H1 (cell line): ENCODE data around the gene TRPT1. TPM values are rescaled to one million over a fixed set of nuclear protein-coding genes. Genes with fewer than 3 reads are reported as not detected.

Source experiments
- CTCF ChIA-PET: fragments of 300-600 bp; sonication (Branson Sonifier 250); formaldehyde crosslinking; loops from one replicate; lab custom pipeline; 2021; ENCODE audit not compliant: partially characterized antibody; lab: Charles Lee
- POLR2A ChIA-PET: fragments of 300-600 bp; sonication (Branson Sonifier 250); formaldehyde crosslinking; loops from one replicate; lab custom pipeline; 2021; ENCODE audit warnings: inconsistent platforms; ENCODE audit not compliant: partially characterized antibody; lab: Charles Lee
- DNase-seq, 2 experiments: peaks; one replicate each; pipeline versions ENCODE4 v3.0.0 to v3.0.0-alpha.2; 2010 to 2022; ENCODE audit warnings: low spot score in 2 of 2, low read depth in 1 of 2, mixed read lengths in 1 of 2
- FAIRE-seq: peaks from 2 replicates; lab custom pipeline; 2011; peaks lifted over from hg19 to GRCh38; lab: Jason Lieb, UNC
- H2AFZ ChIP-seq: 2 replicates; pipeline ENCODE4 v1.8.1; 2012; ENCODE audit warnings: low read length, inconsistent platforms
- H2AK5ac ChIP-seq: 2 replicates; pipeline ENCODE4 v1.6.1; 2013; ENCODE audit warnings: low read depth, low read length
- H2BK120ac ChIP-seq: replicated peaks from 2 replicates; pipeline ENCODE3; 2013; ENCODE audit warnings: low read depth, low read length, inconsistent platforms
- H2BK12ac ChIP-seq: 2 replicates; pipeline ENCODE4 v1.6.1; 2013; ENCODE audit warnings: low read depth, low read length
- H2BK15ac ChIP-seq: 2 replicates; pipeline ENCODE4 v1.6.1; 2013; ENCODE audit warnings: low read length
- H2BK20ac ChIP-seq: 2 replicates; pipeline ENCODE4 v1.6.1; 2013; ENCODE audit warnings: low read length
- H2BK5ac ChIP-seq: 2 replicates; pipeline ENCODE4 v1.6.1; 2013; ENCODE audit warnings: low read depth, low read length
- H3K14ac ChIP-seq: 2 replicates; pipeline ENCODE4 v1.6.1; 2013; ENCODE audit warnings: inconsistent platforms; ENCODE audit not compliant: insufficient read length
- H3K18ac ChIP-seq: 2 replicates; pipeline ENCODE4 v1.6.1; 2013; ENCODE audit warnings: low read length; ENCODE audit errors: extremely low read depth
- H3K23ac ChIP-seq: 2 replicates; pipeline ENCODE4 v1.6.1; 2013; ENCODE audit warnings: inconsistent platforms; ENCODE audit not compliant: insufficient read length
- H3K23me2 ChIP-seq: 2 replicates; pipeline ENCODE4 v1.6.1; 2013; ENCODE audit warnings: low read depth, low read length
- H3K27ac ChIP-seq: 2 replicates; pipeline ENCODE4 v1.6.1; 2011; ENCODE audit warnings: low read depth, low read length, inconsistent platforms
- H3K27me3 ChIP-seq, 4 experiments: replicated peaks in 1 of 4; 1 replicate in 1 of 4; 2 replicates in 3 of 4; pipeline versions ENCODE4 v1.6.1 to v1.8.1; 2011 to 2013; ENCODE audit warnings: low read length in 3 of 4, mild to moderate bottlenecking in 3 of 4, inconsistent platforms in 2 of 4, mixed read lengths in 2 of 4, moderate library complexity in 1 of 4; ENCODE audit not compliant: control insufficient read depth in 3 of 4, insufficient read depth in 3 of 4; ENCODE audit errors: extremely low read depth in 1 of 4
- H3K36me3 ChIP-seq, 4 experiments: 2 replicates each; pipeline versions ENCODE4 v1.6.1 to v1.8.1; 2011 to 2013; ENCODE audit warnings: mild to moderate bottlenecking in 4 of 4, low read length in 3 of 4, moderate library complexity in 2 of 4, control low read depth in 1 of 4, inconsistent platforms in 1 of 4; ENCODE audit not compliant: insufficient read depth in 4 of 4, control insufficient read depth in 2 of 4
- H3K4ac ChIP-seq: replicated peaks from 2 replicates; pipeline ENCODE3; 2013; ENCODE audit warnings: low read length, low read depth, mixed read lengths, inconsistent platforms; ENCODE audit not compliant: insufficient read length
- H3K4me1 ChIP-seq, 4 experiments: replicated peaks in 1 of 4; 1 replicate in 1 of 4; 2 replicates in 3 of 4; pipeline versions ENCODE4 v1.6.1 to v1.8.1; 2011 to 2013; ENCODE audit warnings: low read length in 3 of 4, inconsistent platforms in 2 of 4, mixed read lengths in 1 of 4; ENCODE audit not compliant: insufficient read depth in 4 of 4, control insufficient read depth in 3 of 4
- H3K4me2 ChIP-seq, 2 experiments: 2 replicates each; pipeline versions ENCODE4 v1.6.1 to v1.8.1; 2011 to 2013; ENCODE audit warnings: low read depth in 2 of 2, low read length in 2 of 2, control low read depth in 1 of 2, inconsistent platforms in 1 of 2, mild to moderate bottlenecking in 1 of 2; ENCODE audit not compliant: insufficient read depth in 1 of 2
- H3K4me3 ChIP-seq, 4 experiments: fragments of 200-600, 300-600 bp in 1 of 4; sonication (generic), shearing (Covaris generic), sonication (Bioruptor Twin) in 1 of 4; 2 replicates each; pipeline versions ENCODE4 v1.5.1 to v1.8.1; 2011 to 2016; ENCODE audit warnings: low read length in 4 of 4, low read depth in 3 of 4, control low read depth in 2 of 4, inconsistent platforms in 2 of 4, mild to moderate bottlenecking in 2 of 4, mixed read lengths in 1 of 4, moderate library complexity in 1 of 4; ENCODE audit not compliant: insufficient read depth in 2 of 4; ENCODE audit errors: extremely low read depth in 1 of 4
- H3K56ac ChIP-seq: replicated peaks from 2 replicates; pipeline ENCODE3; 2013; ENCODE audit warnings: low read depth, mild to moderate bottlenecking, mixed read lengths, low read length, inconsistent platforms; ENCODE audit not compliant: insufficient read length
- H3K79me1 ChIP-seq: 2 replicates; pipeline ENCODE4 v1.6.1; 2013; ENCODE audit warnings: low read depth, low read length, control low read depth
- H3K79me2 ChIP-seq, 2 experiments: 2 replicates each; pipeline versions ENCODE4 v1.6.1 to v1.8.1; 2012 to 2013; ENCODE audit warnings: low read length in 2 of 2, mild to moderate bottlenecking in 2 of 2, inconsistent platforms in 1 of 2; ENCODE audit not compliant: insufficient read depth in 2 of 2, control insufficient read depth in 1 of 2
- H3K9ac ChIP-seq, 4 experiments: replicated peaks in 1 of 4; 1 replicate in 1 of 4; 2 replicates in 3 of 4; pipeline versions ENCODE4 v1.6.1 to v1.8.1; 2011 to 2013; ENCODE audit warnings: low read depth in 3 of 4, low read length in 3 of 4, control low read depth in 2 of 4, mild to moderate bottlenecking in 2 of 4, moderate library complexity in 2 of 4, inconsistent platforms in 1 of 4; ENCODE audit errors: extremely low read depth in 1 of 4
- H3K9me3 ChIP-seq, 2 experiments: 2 replicates each; pipeline versions ENCODE4 v1.6.1 to v1.8.1; 2012 to 2013; ENCODE audit warnings: mild to moderate bottlenecking in 2 of 2, moderate library complexity in 2 of 2, control low read depth in 1 of 2, inconsistent platforms in 1 of 2, low read depth in 1 of 2, low read length in 1 of 2, mixed read lengths in 1 of 2; ENCODE audit not compliant: insufficient read depth in 2 of 2
- H4K20me1 ChIP-seq, 2 experiments: replicated peaks in 1 of 2; 2 replicates each; pipeline versions ENCODE3 to v1.8.1; 2011 to 2013; ENCODE audit warnings: inconsistent platforms in 2 of 2, low read length in 2 of 2, mild to moderate bottlenecking in 1 of 2; ENCODE audit not compliant: insufficient read depth in 2 of 2, control insufficient read depth in 1 of 2
- H4K5ac ChIP-seq: 2 replicates; pipeline ENCODE4 v1.6.1; 2013; ENCODE audit warnings: low read length, low read depth, mixed read lengths, inconsistent platforms; ENCODE audit not compliant: insufficient read length
- H4K8ac ChIP-seq: 2 replicates; pipeline ENCODE4 v1.8.0; 2013; ENCODE audit warnings: mild to moderate bottlenecking, moderate library complexity, low read length, inconsistent platforms; ENCODE audit not compliant: insufficient read depth; ENCODE audit errors: extremely low read depth
- H4K91ac ChIP-seq: replicated peaks from 2 replicates; pipeline ENCODE3; 2013; ENCODE audit warnings: low read length, mixed read lengths, inconsistent platforms; ENCODE audit not compliant: insufficient read length
- KDM4A ChIP-seq: IDR thresholded peaks from one replicate; pipeline ENCODE4 v1.7.1; 2012; ENCODE audit warnings: low read depth, mild to moderate bottlenecking, moderate library complexity, low read length, inconsistent platforms; ENCODE audit not compliant: severe bottlenecking
- MAFK ChIP-seq: IDR thresholded peaks from 2 replicates; pipeline ENCODE4 v1.6.1; 2012; ENCODE audit warnings: low read depth, mild to moderate bottlenecking, improper control_type of control experiment, low read length
- POLR2AphosphoS5 ChIP-seq: IDR thresholded peaks from 2 replicates; pipeline ENCODE4 v1.6.1; 2011; ENCODE audit warnings: low read depth, low read length
- RBBP5 ChIP-seq: IDR thresholded peaks from 2 replicates; pipeline ENCODE4 v1.7.1; 2012; ENCODE audit warnings: low read depth, mild to moderate bottlenecking, inconsistent platforms, low read length, moderate library complexity, borderline replicate concordance
- RNF2 ChIP-seq: fragments of 200-900, 300-1000 bp; sonication (generic); IDR thresholded peaks from 2 replicates; pipeline ENCODE4 v1.7.1; 2016; ENCODE audit warnings: borderline replicate concordance, low read depth, mild to moderate bottlenecking, antibody characterized with exemption, low read length; ENCODE audit not compliant: poor library complexity, severe bottlenecking; ENCODE audit errors: missing control alignments
- WGBS, 2 experiments: shearing (Covaris generic) in 1 of 2; methylation state at CpG; one replicate each; pipeline versions ENCODE4 v1.1.6 to v1.1.7; 2013 to 2015; ENCODE audit warnings: low lambda C conversion rate in 2 of 2, mixed read lengths in 2 of 2, inconsistent platforms in 1 of 2, low coverage in 1 of 2, missing lambda C conversion rate in 1 of 2; ENCODE audit not compliant: insufficient replicate concordance in 2 of 2, insufficient coverage in 1 of 2, insufficient read length in 1 of 2; ENCODE audit errors: extremely low coverage in 1 of 2, missing lambda C conversion rate in 1 of 2; 5-methylcytosine and 5-hydroxymethylcytosine counted together
- polyA plus RNA-seq, 7 experiments: library from polyadenylated mRNA; depleted of rRNA in 3 of 7; stranded (reverse) in 5 of 7; unstranded in 2 of 7; fragments of >200 nt in 5 of 7; fragments of 200-250 nt in 2 of 7; gene quantifications; 1 replicate in 5 of 7; 2 replicates in 1 of 7; 4 replicates in 1 of 7; pipeline versions ENCODE4 v1.2.1 to v1.2.3, GENCODE V29; 2011 to 2013; ENCODE audit warnings: missing spikeins in 2 of 7, mixed read lengths in 2 of 7
- total RNA-seq: library from RNA; stranded (reverse); fragmentation: NEBNext Ultra II Directional; extraction: Animal tissue kit (Norgen Biotek cat#: 25700); gene quantifications from 2 replicates; pipeline ENCODE4 v1.2.1, GENCODE V29; 2021

TRPT1 gene
- total and polyA plus RNA-seq, 2 of the 8 experiments (the other 6 are each of a cell fraction or from before 2014, with no cell fraction given), result 34.5 to 74.6 TPM

- FAIRE-seq, result no peak
Observed at GRCh38 chr11:64223001-64223651, 2.9 kb downstream of the TRPT1 start.

More at GRCh38 chr11:64223001-64223651, 2.9 kb downstream of the TRPT1 start:
- 92% methylated on average over 24 of the region's 24 CpGs; no CpG with 5 or more reads in 1 of the 2 experiments for WGBS, 2 experiments
- ChIA-PET POLR2A (interaction anchor here (1.7 to 14.1 kb wide), 8 partner anchors 11 to 48 kb away, joined by 6 to 253 read pairs (median 28); partner anchors contain the start of genes FERMT3, FKBP2, PLCB3 and PPP1R14B), CTCF (interaction anchor here (0.9 to 6.5 kb wide), 9 partner anchors 10 to 433 kb away, joined by 3 to 64 read pairs (median 5); partner anchors contain the start of genes FERMT3 and PLCB3)
- TF ChIP-seq POLR2AphosphoS5 (no peak), MAFK (no peak), RNF2 (no peak), KDM4A (no peak), RBBP5 (no peak)
- H4K8ac ChIP-seq, result no peak overlapping the region
- H2AFZ ChIP-seq, result no peak overlapping the region
- H3K18ac ChIP-seq, result no peak overlapping the region
- H3K23ac ChIP-seq, result no peak overlapping the region
- H3K4me1 ChIP-seq, result peaks cover 0 to 18% (median 12%) of the 10 kb centered on the region in 4 experiments; a peak in 6 of 7 replicates
- H2BK120ac ChIP-seq, result no peak overlapping the region
- no peak overlapping the region for H2BK5ac ChIP-seq
- H3K27me3 ChIP-seq, result no peaks in the 10 kb centered on the region
- no peak overlapping the region for H3K56ac ChIP-seq
- no peak overlapping the region for H2BK20ac ChIP-seq
- no peaks in the 10 kb centered on the region for H3K9me3 ChIP-seq
- DNase-seq, result no peak
- H4K5ac ChIP-seq, result no peak overlapping the region
- H2AK5ac ChIP-seq, result no peak overlapping the region
- H3K4ac ChIP-seq, result no peak overlapping the region
- H2BK15ac ChIP-seq, result no peak overlapping the region
- H3K79me1 ChIP-seq, result no peaks in the 10 kb centered on the region
- no peak overlapping the region for H2BK12ac ChIP-seq
- no peak overlapping the region for H3K9ac ChIP-seq
- H3K4me2 ChIP-seq, result no peak overlapping the region
- no peaks in the 10 kb centered on the region for H3K79me2 ChIP-seq
- H3K36me3 ChIP-seq, result peaks cover 0 to 9% (median 5%) of the 10 kb centered on the region in 4 experiments; a peak in 4 of 8 replicates
- no peak overlapping the region for H3K4me3 ChIP-seq
- no peak overlapping the region for H4K91ac ChIP-seq
- no peak overlapping the region for H3K14ac ChIP-seq
- peaks cover 10% of the 10 kb centered on the region; the same call in 1 of the 2 replicates for H3K23me2 ChIP-seq
- no peak overlapping the region for H3K27ac ChIP-seq
- peaks cover 2 to 13% of the 10 kb centered on the region in 2 experiments for H4K20me1 ChIP-seq
